HepG2 (cell line): ENCODE results near the gene DHRS1. TPM values are rescaled to one million over a fixed set of nuclear protein-coding genes. Genes with fewer than 3 reads are reported as not detected.

Experiments used
- ARNT ChIP-seq: fragments of 450-650 bp; IDR thresholded peaks from 2 replicates; pipeline ENCODE4 v1.6.1; 2017
- CCAR2 ChIP-seq: fragments of 200-400 bp; formaldehyde crosslinking; optimal IDR thresholded peaks from 2 replicates; pipeline ENCODE3; 2018; ENCODE audit warnings: low read depth, mild to moderate bottlenecking, low read length, moderate library complexity
- EZH2 ChIP-seq: conservative IDR thresholded peaks from 2 replicates; pipeline ENCODE4 v1.6.1; 2012; ENCODE audit warnings: mild to moderate bottlenecking, low read depth, low read length, moderate library complexity
- GRHL1 ChIP-seq: sonication (generic); formaldehyde crosslinking; conservative IDR thresholded peaks from 2 replicates; pipeline ENCODE4 v1.8.0; 2022; ENCODE audit warnings: missing genetic modification reagents
- HNF4G ChIP-seq, 2 experiments: sonication (generic) in 1 of 2; formaldehyde crosslinking in 1 of 2; IDR thresholded peaks; 2 replicates each; pipeline versions ENCODE4 v1.4.0 to v1.6.1; 2011 to 2020; ENCODE audit warnings: borderline replicate concordance in 2 of 2, low read depth in 2 of 2, mild to moderate bottlenecking in 2 of 2, low read length in 1 of 2, missing genetic modification reagents in 1 of 2, moderate library complexity in 1 of 2
- MAFK ChIP-seq, 2 experiments: IDR thresholded peaks in 1 of 2; conservative IDR thresholded peaks in 1 of 2; 2 replicates each; pipeline ENCODE4 v1.6.1; 2011; ENCODE audit warnings: improper control_type of control experiment in 2 of 2, low read length in 2 of 2
- MED8 ChIP-seq: sonication (generic); formaldehyde crosslinking; IDR thresholded peaks from 2 replicates; pipeline ENCODE4 v1.8.1; 2023; ENCODE audit warnings: mild to moderate bottlenecking, missing genetic modification reagents; ENCODE audit not compliant: insufficient replicate concordance
- NR2F1 ChIP-seq, 2 experiments: fragments of 450-650 bp in 1 of 2; formaldehyde crosslinking in 1 of 2; IDR thresholded peaks; 2 replicates each; pipeline versions ENCODE4 v1.5.0 to v1.6.1; 2016 to 2020; ENCODE audit warnings: mild to moderate bottlenecking in 1 of 2, missing compliant biosample characterization in 1 of 2, missing genetic modification reagents in 1 of 2, moderate library complexity in 1 of 2
- REPIN1 ChIP-seq: sonication (generic); formaldehyde crosslinking; IDR thresholded peaks from 2 replicates; pipeline ENCODE4 v1.8.0; 2022; ENCODE audit warnings: missing genetic modification reagents, low read depth, mild to moderate bottlenecking, borderline replicate concordance
- REST ChIP-seq, 2 experiments: IDR thresholded peaks; 2 replicates each; pipeline ENCODE4 v1.6.1; 2011 to 2012; ENCODE audit warnings: low read length in 2 of 2, borderline replicate concordance in 1 of 2, low read depth in 1 of 2, mild to moderate bottlenecking in 1 of 2, moderate library complexity in 1 of 2
- SNAPC5 ChIP-seq: sonication (generic); formaldehyde crosslinking; IDR thresholded peaks from 2 replicates; pipeline ENCODE4 v1.8.1; 2023; ENCODE audit warnings: mild to moderate bottlenecking, missing genetic modification reagents, borderline replicate concordance
- SSRP1 ChIP-seq: IDR thresholded peaks from 2 replicates; pipeline ENCODE4 v1.6.1; 2016; ENCODE audit warnings: control low read depth
- TOE1 ChIP-seq: sonication (generic); formaldehyde crosslinking; IDR thresholded peaks from 2 replicates; pipeline ENCODE4 v1.4.0; 2020; ENCODE audit warnings: mild to moderate bottlenecking, missing genetic modification reagents
- XRCC5 ChIP-seq: fragments of 200-400 bp; formaldehyde crosslinking; optimal IDR thresholded peaks from 2 replicates; pipeline ENCODE3; 2017; ENCODE audit warnings: mild to moderate bottlenecking, low read length
- ZBTB46 ChIP-seq: sonication (generic); formaldehyde crosslinking; IDR thresholded peaks from 2 replicates; pipeline ENCODE4 v1.4.0; 2020; ENCODE audit warnings: mild to moderate bottlenecking, missing genetic modification reagents, borderline replicate concordance
- ZBTB8A ChIP-seq: sonication (generic); formaldehyde crosslinking; IDR thresholded peaks from 2 replicates; pipeline ENCODE4 v1.4.0; 2020; ENCODE audit warnings: mild to moderate bottlenecking, low read depth, missing genetic modification reagents, borderline replicate concordance
- ZNF414 ChIP-seq: sonication (generic); formaldehyde crosslinking; IDR thresholded peaks from 2 replicates; pipeline ENCODE4 v1.5.0; 2020; ENCODE audit warnings: missing genetic modification reagents
- ZNF446 ChIP-seq: sonication (generic); formaldehyde crosslinking; IDR thresholded peaks from 2 replicates; pipeline ENCODE4 v1.5.0; 2020; ENCODE audit warnings: mild to moderate bottlenecking, missing genetic modification reagents
- ZNF576 ChIP-seq: sonication (generic); formaldehyde crosslinking; IDR thresholded peaks from 2 replicates; pipeline ENCODE4 v1.4.0; 2020; ENCODE audit warnings: mild to moderate bottlenecking, missing genetic modification reagents
- polyA plus RNA-seq, 8 experiments: library from polyadenylated mRNA; depleted of rRNA in 3 of 8; stranded (reverse) in 7 of 8; unstranded in 1 of 8; fragments of >200 nt; fragmentation: Illumina TruSeq in 4 of 8; extraction: Trizol in 4 of 8; gene quantifications; 2 replicates each; pipeline versions ENCODE4 v1.2.1 to v1.2.3, GENCODE V29; 2011 to 2016; ENCODE audit warnings: low read depth in 4 of 8, missing spikeins in 1 of 8, mixed read lengths in 1 of 8; ENCODE audit not compliant: insufficient read depth in 1 of 8
- total RNA-seq, 5 experiments: library from RNA; depleted of rRNA; stranded (reverse); fragments of >200 nt; fragmentation: Illumina TruSeq; extraction: Trizol; gene quantifications; 2 replicates each; pipeline ENCODE4 v1.2.3, GENCODE V29; 2016; ENCODE audit warnings: low read depth in 1 of 5

The DHRS1 gene
- total and polyA plus RNA-seq, 2 of the 13 experiments (the other 11 are each of a cell fraction or from before 2014, with no cell fraction given), result 49.8 to 60.8 TPM

- TF ChIP-seq GRHL1 (CRISPR knock-in tag), result no peak
- peak; percentile 93 for TF ChIP-seq REPIN1 (CRISPR knock-in tag)
- TF ChIP-seq ZBTB8A (CRISPR knock-in tag), result peak; percentile 25; the same call in 1 of the 2 replicates
- TF ChIP-seq EZH2, result no peak
- TF ChIP-seq NR2F1 (CRISPR knock-in tag; IDR thresholded peaks at IDR 0.05), result peak in 1 of 2 experiments; percentile 37; a peak in 2 of 4 replicates
- TF ChIP-seq HNF4G (IDR thresholded peaks at IDR 0.05; ENCODE audit: borderline replicate concordance, low read depth, low read length), result peak; percentile 100
- peak; percentile 100 for TF ChIP-seq HNF4G (CRISPR knock-in tag; IDR thresholded peaks at IDR 0.05; ENCODE audit: borderline replicate concordance, low read depth)
- no peak for TF ChIP-seq ZNF414
- TF ChIP-seq MED8, result peak; percentile 56
- no peak for TF ChIP-seq MAFK (conservative IDR thresholded peaks at IDR 0.05 in 1 of 2, IDR thresholded peaks at IDR 0.05 in 1 of 2; ENCODE audit: low read length in 2 of 2)
- TF ChIP-seq ZNF446, result peak; percentile 75; the same call in 1 of the 2 replicates
- TF ChIP-seq SNAPC5, result 0 out of 2 replicates have a peak, but pooled peaks have one; percentile 57
- TF ChIP-seq XRCC5, result peak; percentile 99
- no peak for TF ChIP-seq ZNF576
- no peak; the same call in 1 of the 2 replicates for TF ChIP-seq SSRP1
- TF ChIP-seq CCAR2, result peak; percentile 98
- TF ChIP-seq REST (IDR thresholded peaks at IDR 0.05; ENCODE audit: borderline replicate concordance in 1 of 2, low read depth in 1 of 2, low read length in 2 of 2), result peak in 1 of 2 experiments; percentile 62; a peak in 2 of 4 replicates
- no peak for TF ChIP-seq ARNT
- no peak for TF ChIP-seq ZBTB46 (CRISPR knock-in tag)
- peak; percentile 98 for TF ChIP-seq TOE1
Observed at GRCh38 chr14:24307575-24308341, 8.2 kb upstream of the DHRS1 start, which contains the start of gene CIDEB (continued).
